Testis (tissue), 3 donors: Measurements from ENCODE around the gene IL25. TPM values are rescaled to one million over a fixed set of nuclear protein-coding genes. Genes with fewer than 3 reads are reported as not detected.
"Not testable (repeated sequence)": the region's sequence is repeated elsewhere in the genome, so short reads cannot be mapped to it uniquely, and the experiment has no call there.

Source experiments
- DNase-seq: peaks from one replicate; pipeline ENCODE4 v3.0.0-alpha.2; 2019
- H3K27ac ChIP-seq, 2 donors: fragments of 200-600 bp; sonication (generic); one replicate each; pipeline ENCODE4 v1.5.1; 2019
- H3K27me3 ChIP-seq: fragments of 200-600 bp; sonication (generic); one replicate; pipeline ENCODE4 v1.5.1; 2019
- H3K36me3 ChIP-seq: fragments of 200-600 bp; sonication (generic); one replicate; pipeline ENCODE4 v1.5.1; 2017; ENCODE audit warnings: low read depth; ENCODE audit errors: missing control alignments
- H3K4me1 ChIP-seq: fragments of 200-600 bp; sonication (generic); one replicate; pipeline ENCODE4 v1.5.1; 2019
- H3K4me3 ChIP-seq, 2 donors: fragments of 200-600 bp; sonication (generic); one replicate each; pipeline ENCODE4 v1.5.1; 2017 to 2019
- H3K9me3 ChIP-seq: fragments of 200-600 bp; sonication (generic); one replicate; pipeline ENCODE4 v1.5.1; 2017
- CTCF ChIP-seq, 3 experiments: fragments of 450-650 bp in 2 of 3; fragments of 200-600 bp in 1 of 3; sonication (generic) in 1 of 3; IDR thresholded peaks; one replicate each; pipeline ENCODE4 v1.5.1; 2016 to 2019; ENCODE audit warnings: antibody characterized with exemption in 3 of 3, mild to moderate bottlenecking in 2 of 3, moderate library complexity in 1 of 3
- POLR2A ChIP-seq: fragments of 450-650 bp; IDR thresholded peaks from one replicate; pipeline ENCODE4 v1.6.1; 2017; ENCODE audit warnings: antibody characterized with exemption, mild to moderate bottlenecking, moderate library complexity
- WGBS, 2 donors: methylation state at CpG; one replicate each; pipeline ENCODE4 v1.1.5; 2018; 5-methylcytosine and 5-hydroxymethylcytosine counted together
- intact Hi-C: fragments of 100-400 bp; cut with DNase I; formaldehyde crosslinking; loops from one replicate; pipeline ENCODE4 v1.15.1; 2023; ENCODE audit warnings: low total_unique reads
- polyA plus RNA-seq: library from polyadenylated mRNA; stranded (reverse); fragments of 350-450 nt; fragmentation: Illumina TruSeq; extraction: RNeasy Lipid Tissue Mini Kit (QIAGEN cat#74804); gene quantifications from one replicate; pipeline ENCODE4 v1.2.3, GENCODE V29; 2014; ENCODE audit warnings: low read depth, low replicate concordance; ENCODE audit not compliant: insufficient read depth
- total RNA-seq, 2 donors: library from RNA; depleted of rRNA; stranded (reverse); fragments of >200 nt; gene quantifications; one replicate each; pipeline ENCODE4 v1.2.3, GENCODE V29; 2016

IL25 gene
- total and polyA plus RNA-seq, 3 donors from 2014 or later = 0.39 to 0.83 (median 0.68) TPM

GRCh38 chr14:23414906-23415820 is 42.6 kb downstream of the IL25 start:
- intact Hi-C loops = no loop called here
- TF ChIP-seq CTCF (IDR thresholded peaks at IDR 0.05) (no peak), POLR2A (no peak)
- peak overlapping the region in 1 of 2 donors; percentile 56 for H3K27ac ChIP-seq
- no peaks in the 10 kb centered on the region for H3K36me3 ChIP-seq
- no peaks in the 10 kb centered on the region for H3K27me3 ChIP-seq
- 91 to 95% methylated on average over 37 to 39 of the region's 39 CpGs for WGBS, 2 donors
- no peaks in the 10 kb centered on the region for H3K9me3 ChIP-seq
- no peak for DNase-seq
- peaks cover 27% of the 10 kb centered on the region for H3K4me1 ChIP-seq
- H3K4me3 ChIP-seq = no peak overlapping the region

- TF ChIP-seq CTCF (IDR thresholded peaks at IDR 0.05) (no peak), POLR2A (no peak)
- intact Hi-C loops = no loop called here
- H3K36me3 ChIP-seq = no peaks in the 10 kb centered on the region
- H3K27ac ChIP-seq = no peak overlapping the region
- no peak for DNase-seq
- H3K27me3 ChIP-seq = no peaks in the 10 kb centered on the region
- 88 to 91% methylated on average over 21 of the region's 21 CpGs for WGBS, 2 donors
- no peaks in the 10 kb centered on the region for H3K9me3 ChIP-seq
- no peak overlapping the region for H3K4me3 ChIP-seq
- peaks cover 27% of the 10 kb centered on the region for H3K4me1 ChIP-seq
These were observed 43.5 kb downstream of the IL25 start for GRCh38 chr14:23415821-23416778.

GRCh38 chr14:23416801-23417200 is 44.2 kb downstream of the IL25 start:
- intact Hi-C loops = no loop called here
- no peak overlapping the region for H3K4me3 ChIP-seq
- H3K9me3 ChIP-seq = no peaks in the 10 kb centered on the region
- 86 to 93% methylated on average over 7 to 11 of the region's 11 CpGs for WGBS, 2 donors
- no peak for DNase-seq
- no peak overlapping the region for H3K27ac ChIP-seq
- no peaks in the 10 kb centered on the region for H3K27me3 ChIP-seq
- H3K4me1 ChIP-seq = peaks cover 27% of the 10 kb centered on the region
- H3K36me3 ChIP-seq = no peaks in the 10 kb centered on the region
- no peak for TF ChIP-seq POLR2A
- no peak for TF ChIP-seq CTCF (IDR thresholded peaks at IDR 0.05)

GRCh38 chr14:23417269-23417668 is 44.7 kb downstream of the IL25 start:
- 88 to 92% methylated on average over 12 of the region's 12 CpGs for WGBS, 2 donors

GRCh38 chr14:23418021-23418420 is 45.4 kb downstream of the IL25 start:
- no peaks in the 10 kb centered on the region for H3K27me3 ChIP-seq
- no peaks in the 10 kb centered on the region for H3K9me3 ChIP-seq
- peaks cover 27% of the 10 kb centered on the region for H3K4me1 ChIP-seq
- H3K4me3 ChIP-seq = no peak overlapping the region
- peak; percentile 21 for DNase-seq
- TF ChIP-seq CTCF (IDR thresholded peaks at IDR 0.05) = no peak
- TF ChIP-seq POLR2A = no peak
- H3K36me3 ChIP-seq = no peaks in the 10 kb centered on the region
- intact Hi-C loops = no loop called here
- H3K27ac ChIP-seq = no peak overlapping the region
- 57 to 77% methylated on average over 13 to 21 of the region's 21 CpGs for WGBS, 2 donors

More at GRCh38 chr14:23417269-23417668, 44.7 kb downstream of the IL25 start:
- H3K9me3 ChIP-seq, H3K4me3 ChIP-seq, H3K27me3 ChIP-seq, DNase-seq, H3K27ac ChIP-seq, H3K36me3 ChIP-seq, intact Hi-C loops: not testable (repeated sequence)
- H3K4me1 ChIP-seq = peaks cover 27% of the 10 kb centered on the region

- peaks cover 15% of the 10 kb centered on the region for H3K4me1 ChIP-seq
- intact Hi-C loops, H3K9me3 ChIP-seq, H3K27ac ChIP-seq, H3K27me3 ChIP-seq, DNase-seq, H3K36me3 ChIP-seq, H3K4me3 ChIP-seq: not testable (repeated sequence)
- WGBS, 2 donors = 47 to 79% methylated on average over 5 of the region's 17 CpGs
These were observed 47.0 kb downstream of the IL25 start for GRCh38 chr14:23419646-23420045.
